ENCODE results near the gene STK24.

STK24 gene

GRCh38 chr13:98475522-98475921, 101.4 kb downstream of the STK24 start:
- TF ChIP-seq CTCF (conservative IDR thresholded peaks at IDR 0.05): no peak
- no peak overlapping the region for H3K27ac ChIP-seq

GRCh38 chr13:98474761-98475160, 102.1 kb downstream of the STK24 start:
- H3K27ac ChIP-seq: peak overlapping the region; percentile 73
- no peak for TF ChIP-seq CTCF (conservative IDR thresholded peaks at IDR 0.05)

GRCh38 chr13:98474292-98474691, 102.6 kb downstream of the STK24 start:
- peak overlapping the region; percentile 73 for H3K27ac ChIP-seq
- no peak for TF ChIP-seq CTCF (conservative IDR thresholded peaks at IDR 0.05)

GRCh38 chr13:98473788-98474144, 103.1 kb downstream of the STK24 start:
- peak overlapping the region; percentile 73 for H3K27ac ChIP-seq
- TF ChIP-seq CTCF (conservative IDR thresholded peaks at IDR 0.05): no peak

- no peak for TF ChIP-seq CTCF (conservative IDR thresholded peaks at IDR 0.05)
- H3K27ac ChIP-seq: peak overlapping the region; percentile 73
Measured at GRCh38 chr13:98473135-98473787, 103.6 kb downstream of the STK24 start.

- H3K27ac ChIP-seq: no peak overlapping the region
- no peak for TF ChIP-seq CTCF (conservative IDR thresholded peaks at IDR 0.05)
Measured at GRCh38 chr13:98471934-98472333, 105.0 kb downstream of the STK24 start.

- no peak overlapping the region for H3K27ac ChIP-seq
- TF ChIP-seq CTCF (conservative IDR thresholded peaks at IDR 0.05): no peak
Measured at GRCh38 chr13:98470920-98471319, 106.0 kb downstream of the STK24 start.

Measured in VCaP (cell line).